ENCODE data around the gene AGA.

GRCh38 chr4:177419434-177419833 lies 22.8 kb downstream of the AGA start:
- TF ChIP-seq CTCF (IDR thresholded peaks at IDR 0.05) (no peak), POLR2A (IDR thresholded peaks at IDR 0.05) (no peak)
